Nephron progenitor cell (in vitro differentiated cells): Measurements from ENCODE around the gene TRIM47.
"Not testable (repeated sequence)": the region's sequence is repeated elsewhere in the genome, so short reads cannot be mapped to it uniquely, and the experiment has no call there.

ENCODE experiments used
- DNase-seq: peaks from one replicate; pipeline ENCODE4 v3.0.0; 2021
- H3K27ac Mint-ChIP-seq: 2 replicates; pipeline ENCODE4 v1.8.0; 2021; ENCODE audit warnings: mild to moderate bottlenecking, moderate library complexity, mixed read lengths
- H3K27me3 Mint-ChIP-seq: 2 replicates; pipeline ENCODE4 v1.8.0; 2021; ENCODE audit warnings: mild to moderate bottlenecking, low read depth, mixed read lengths; ENCODE audit not compliant: poor library complexity
- H3K36me3 Mint-ChIP-seq: 2 replicates; pipeline ENCODE4 v1.8.0; 2021; ENCODE audit warnings: low read depth, mixed read lengths
- H3K4me1 Mint-ChIP-seq: 2 replicates; pipeline ENCODE4 v1.8.0; 2021; ENCODE audit warnings: mixed read lengths
- H3K4me3 Mint-ChIP-seq: 2 replicates; pipeline ENCODE4 v1.8.0; 2021; ENCODE audit warnings: mild to moderate bottlenecking, moderate library complexity, mixed read lengths
- H3K9me3 Mint-ChIP-seq: 2 replicates; pipeline ENCODE4 v1.8.0; 2021; ENCODE audit warnings: mild to moderate bottlenecking, moderate library complexity, mixed read lengths
- TF ChIP-seq, protein P1 (sequence below): fragments of 200-600 bp; sonication (generic); IDR thresholded peaks from 2 replicates; pipeline ENCODE4 v1.5.0; 2021; ENCODE audit warnings: antibody characterized with exemption

Gene TRIM47

DNA sequence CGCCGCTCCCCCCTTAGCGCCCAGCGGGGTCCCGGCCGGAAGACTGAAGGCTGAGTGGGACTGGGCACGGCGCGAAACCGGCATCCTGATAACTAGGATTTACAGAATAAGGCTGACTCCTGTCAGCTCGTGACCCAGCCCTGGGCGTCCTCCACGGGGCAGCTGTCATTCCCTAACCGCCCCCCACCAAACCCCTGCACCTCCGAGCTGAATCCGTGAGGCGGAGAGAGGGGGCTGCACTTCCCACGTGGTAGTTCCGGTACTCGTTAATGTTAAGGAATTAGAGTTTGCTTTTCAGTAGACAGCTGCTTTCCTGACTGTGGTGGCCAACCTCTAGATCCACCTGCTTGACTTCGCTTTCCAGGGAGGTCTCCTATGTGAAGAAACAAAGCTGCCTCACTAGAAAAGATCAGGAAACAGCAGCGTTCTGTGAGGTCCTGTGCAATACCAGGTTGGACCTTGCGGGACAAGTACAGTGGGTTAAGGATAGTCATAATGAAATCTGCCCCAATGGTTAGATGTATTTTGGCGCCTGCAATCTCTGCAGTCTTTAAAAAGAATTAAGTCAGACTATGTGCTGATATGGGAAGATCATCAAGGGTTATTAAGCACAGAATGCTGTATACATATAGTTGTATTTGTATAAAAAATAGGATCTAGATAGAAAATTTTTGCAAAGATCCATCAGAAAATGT lies 22.2 kb downstream of the TRIM47 start:
- peaks cover 4% of the 10 kb centered on the region for H3K27me3 Mint-ChIP-seq
- H3K4me3 Mint-ChIP-seq, result no peak overlapping the region
- peak overlapping the region; percentile 86 for H3K27ac Mint-ChIP-seq
- TF ChIP-seq, protein P1, sequence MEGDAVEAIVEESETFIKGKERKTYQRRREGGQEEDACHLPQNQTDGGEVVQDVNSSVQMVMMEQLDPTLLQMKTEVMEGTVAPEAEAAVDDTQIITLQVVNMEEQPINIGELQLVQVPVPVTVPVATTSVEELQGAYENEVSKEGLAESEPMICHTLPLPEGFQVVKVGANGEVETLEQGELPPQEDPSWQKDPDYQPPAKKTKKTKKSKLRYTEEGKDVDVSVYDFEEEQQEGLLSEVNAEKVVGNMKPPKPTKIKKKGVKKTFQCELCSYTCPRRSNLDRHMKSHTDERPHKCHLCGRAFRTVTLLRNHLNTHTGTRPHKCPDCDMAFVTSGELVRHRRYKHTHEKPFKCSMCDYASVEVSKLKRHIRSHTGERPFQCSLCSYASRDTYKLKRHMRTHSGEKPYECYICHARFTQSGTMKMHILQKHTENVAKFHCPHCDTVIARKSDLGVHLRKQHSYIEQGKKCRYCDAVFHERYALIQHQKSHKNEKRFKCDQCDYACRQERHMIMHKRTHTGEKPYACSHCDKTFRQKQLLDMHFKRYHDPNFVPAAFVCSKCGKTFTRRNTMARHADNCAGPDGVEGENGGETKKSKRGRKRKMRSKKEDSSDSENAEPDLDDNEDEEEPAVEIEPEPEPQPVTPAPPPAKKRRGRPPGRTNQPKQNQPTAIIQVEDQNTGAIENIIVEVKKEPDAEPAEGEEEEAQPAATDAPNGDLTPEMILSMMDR, result peak; percentile 38
- no peak for DNase-seq
- H3K9me3 Mint-ChIP-seq, result no peaks in the 10 kb centered on the region
- peaks cover 4% of the 10 kb centered on the region for H3K36me3 Mint-ChIP-seq
- H3K4me1 Mint-ChIP-seq, result peaks cover 20% of the 10 kb centered on the region

DNA sequence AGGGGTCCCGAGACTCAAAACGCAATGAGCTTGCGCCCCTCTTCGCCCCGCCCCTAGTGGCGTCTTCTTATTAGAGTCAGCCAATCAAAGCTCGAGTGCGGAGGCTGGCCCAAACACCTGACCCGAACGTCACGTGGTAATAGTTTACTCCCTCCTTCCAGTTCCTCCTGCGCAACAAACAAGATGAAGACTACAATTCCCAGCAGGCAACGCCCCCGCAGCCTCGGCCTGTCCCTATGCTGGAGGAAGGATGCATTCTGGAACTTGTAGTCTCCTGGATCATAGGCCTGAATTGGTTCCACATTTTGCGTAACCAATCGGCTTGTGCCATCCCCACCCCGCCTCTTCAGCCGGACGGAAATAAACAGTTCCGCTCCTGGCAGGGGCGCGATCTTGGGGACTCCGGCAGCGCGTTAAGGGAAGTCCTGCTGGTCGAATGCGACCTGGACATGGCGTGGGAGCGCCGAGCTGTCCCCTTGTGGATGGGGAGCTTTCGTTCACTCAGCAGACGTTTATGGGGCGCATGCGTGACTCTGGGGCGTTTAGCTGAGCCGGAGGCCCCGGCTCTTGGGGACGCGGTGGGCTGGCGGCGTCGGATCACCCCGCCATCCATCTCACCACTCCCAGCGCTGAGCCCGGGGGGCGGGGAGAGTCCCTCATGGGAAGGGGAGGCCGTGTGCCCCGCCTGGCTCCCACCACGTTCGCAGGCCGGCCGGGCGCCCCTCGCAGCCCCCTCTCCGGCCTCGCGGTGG lies 22.9 kb downstream of the TRIM47 start, which contains the start of gene WBP2:
Gene WBP2, minus strand, starts transcription at position 26 of the 752 bp plus-strand sequence. CDS start 38 bp downstream, outside the sequence.
- Mint-ChIP-seq H3K27ac (peak within 1 kb of the TSS; percentile 86), H3K27me3 (peaks cover 4% of the 10 kb centered on the region), H3K36me3 (peaks cover 8% of the 10 kb centered on the region), H3K9me3 (no peaks in the 10 kb centered on the region), H3K4me3 (no peak within 1 kb of the TSS), H3K4me1 (peaks cover 20% of the 10 kb centered on the region)
- TF ChIP-seq, protein P1, result no peak
- DNase-seq, result peak; percentile 96

DNA sequence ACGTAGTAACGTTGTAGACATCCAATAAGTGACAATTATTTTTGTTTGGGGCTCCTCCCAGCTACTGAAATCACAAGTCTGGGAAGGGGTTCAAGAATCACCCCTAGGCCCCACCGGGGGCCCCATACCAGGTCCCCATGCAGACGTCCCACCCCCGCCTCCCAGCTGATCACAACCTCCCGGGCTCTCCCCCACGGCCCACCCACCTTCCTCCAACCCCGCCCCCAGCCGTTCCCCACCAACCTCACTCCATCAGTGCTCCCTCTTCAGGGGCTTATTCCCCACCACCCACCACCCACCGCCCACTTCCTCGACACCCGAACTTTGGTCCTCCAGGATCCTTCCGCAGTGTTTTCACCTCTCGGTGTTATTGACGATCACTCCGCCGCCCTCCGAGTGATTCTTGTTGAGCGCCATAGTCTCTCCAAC lies 23.5 kb downstream of the TRIM47 start:
- H3K4me3 Mint-ChIP-seq, result no peak overlapping the region
- H3K4me1 Mint-ChIP-seq, result peaks cover 20% of the 10 kb centered on the region
- H3K36me3 Mint-ChIP-seq, result peaks cover 8% of the 10 kb centered on the region
- TF ChIP-seq, protein P1, result no peak
- DNase-seq, result no peak
- H3K27ac Mint-ChIP-seq, result no peak overlapping the region
- H3K27me3 Mint-ChIP-seq, result peaks cover 4% of the 10 kb centered on the region
- H3K9me3 Mint-ChIP-seq, result no peaks in the 10 kb centered on the region

DNA sequence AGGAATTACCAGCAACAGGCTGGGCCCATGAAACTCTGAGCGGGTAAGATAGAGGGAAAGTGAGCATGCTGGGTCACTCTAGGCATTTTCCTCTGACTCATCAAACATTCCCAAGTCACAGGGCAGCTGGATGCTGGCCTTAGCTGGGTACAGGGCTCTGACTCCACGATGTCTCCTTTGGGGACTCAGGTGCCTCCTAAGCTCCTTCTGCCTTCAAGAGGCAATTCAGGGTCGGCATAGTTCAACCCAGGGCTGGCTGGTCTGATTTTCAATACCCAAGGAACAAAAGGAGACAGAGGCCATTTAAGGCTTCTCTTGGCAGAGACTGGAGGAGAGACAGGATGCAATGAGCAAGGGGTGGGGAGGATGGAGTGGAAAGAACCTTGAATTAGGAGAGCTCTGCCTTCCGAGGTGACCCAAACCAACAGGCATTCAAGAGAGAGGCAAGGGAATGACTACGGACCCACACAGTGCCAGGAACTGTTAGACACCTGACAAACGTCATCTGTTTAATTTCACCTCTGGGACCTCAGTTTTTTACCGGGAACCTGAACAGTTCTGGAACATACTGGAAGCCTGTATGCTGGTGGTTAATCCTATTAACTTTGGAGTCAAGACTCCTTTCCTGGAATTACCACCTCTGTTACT lies 24.2 kb downstream of the TRIM47 start:
- Mint-ChIP-seq H3K36me3 (peaks cover 8% of the 10 kb centered on the region), H3K9me3 (no peaks in the 10 kb centered on the region), H3K27ac (peak overlapping the region; percentile 77), H3K4me3 (no peak overlapping the region), H3K27me3 (peaks cover 4% of the 10 kb centered on the region), H3K4me1 (peaks cover 20% of the 10 kb centered on the region)
- DNase-seq, result no peak
- TF ChIP-seq, protein P1, result no peak

DNA sequence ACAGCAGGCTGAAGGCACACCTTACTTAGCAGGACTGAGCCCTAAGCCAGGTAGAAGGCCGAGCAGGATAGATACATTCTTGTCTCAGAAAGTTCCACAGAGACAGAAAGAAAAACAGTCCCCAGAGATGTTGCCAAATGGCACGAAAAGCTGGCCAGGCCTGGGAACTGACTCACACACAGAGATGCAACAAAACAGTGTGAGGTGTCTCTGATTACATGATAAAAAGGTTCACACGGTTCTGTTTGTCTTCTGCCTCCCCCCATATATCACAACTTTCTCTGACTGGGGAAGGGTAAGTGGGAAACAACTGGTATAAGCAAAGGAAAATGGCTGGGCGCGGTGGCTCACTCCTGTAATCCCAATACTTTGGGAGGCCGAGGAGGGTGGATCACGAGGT lies 24.9 kb downstream of the TRIM47 start:
- H3K27ac Mint-ChIP-seq, result no peak overlapping the region
- peaks cover 11% of the 10 kb centered on the region for H3K36me3 Mint-ChIP-seq
- DNase-seq, result no peak
- TF ChIP-seq, protein P1, result no peak
- H3K4me3 Mint-ChIP-seq, result no peak overlapping the region
- no peaks in the 10 kb centered on the region for H3K9me3 Mint-ChIP-seq
- peaks cover 2% of the 10 kb centered on the region for H3K27me3 Mint-ChIP-seq
- H3K4me1 Mint-ChIP-seq, result peaks cover 24% of the 10 kb centered on the region

DNA sequence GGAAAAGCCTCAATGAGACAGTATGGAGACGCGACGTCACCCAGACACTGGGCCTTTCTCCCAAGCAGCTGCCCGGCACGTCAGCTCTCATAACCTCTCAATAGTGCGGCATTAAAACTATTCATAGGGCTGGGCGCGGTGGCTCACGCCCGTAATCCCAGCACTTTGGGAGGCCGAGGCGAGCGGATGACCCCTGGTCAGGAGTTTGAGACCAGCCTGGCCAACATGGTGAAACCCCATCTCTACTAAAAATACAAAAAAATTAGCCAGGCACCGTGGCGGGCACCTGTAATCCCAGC lies 26.7 kb downstream of the TRIM47 start:
- Mint-ChIP-seq H3K4me1 (peaks cover 40% of the 10 kb centered on the region), H3K36me3 (peaks cover 15% of the 10 kb centered on the region)
- DNase-seq, H3K4me3 Mint-ChIP-seq, H3K9me3 Mint-ChIP-seq, H3K27ac Mint-ChIP-seq, H3K27me3 Mint-ChIP-seq: not testable (repeated sequence)
